Thoracic aorta (tissue), 2 donors: ENCODE results near the gene MCM6. TPM values are rescaled to one million over a fixed set of nuclear protein-coding genes. Genes with fewer than 3 reads are reported as not detected.

ENCODE experiments used
- ATAC-seq: fragments of 150-250 bp; one replicate; pipeline ENCODE4 v1.8.0; 2017; ENCODE audit warnings: low read depth; ENCODE audit not compliant: insufficient number of reproducible peaks, low FRiP score
- DNase-seq: peaks from one replicate; pipeline ENCODE4 v3.0.0-alpha.2; 2020; ENCODE audit warnings: low spot score
- H3K27ac ChIP-seq, 2 donors: fragments of 200-600 bp; sonication (generic); 1 replicate in 1 of 2; 2 replicates in 1 of 2; pipeline ENCODE4 v1.5.1; 2016; ENCODE audit warnings: mild to moderate bottlenecking in 2 of 2, moderate library complexity in 2 of 2
- H3K27me3 ChIP-seq: fragments of 200-600 bp; sonication (generic); replicated peaks from 2 replicates; pipeline ENCODE4 v1.6.0; 2016; ENCODE audit warnings: mild to moderate bottlenecking; ENCODE audit not compliant: insufficient read depth
- H3K36me3 ChIP-seq: fragments of 200-600 bp; sonication (generic); one replicate; pipeline ENCODE4 v1.5.1; 2016
- H3K4me1 ChIP-seq, 2 donors: fragments of 200-600 bp; sonication (generic); 1 replicate in 1 of 2; 2 replicates in 1 of 2; pipeline versions ENCODE4 v1.5.1 to v1.6.0; 2016; ENCODE audit warnings: low read depth in 2 of 2, mild to moderate bottlenecking in 1 of 2; ENCODE audit not compliant: control insufficient read depth in 1 of 2
- H3K4me3 ChIP-seq: fragments of 200-600 bp; sonication (generic); 2 replicates; pipeline ENCODE4 v1.5.1; 2016; ENCODE audit warnings: mild to moderate bottlenecking
- H3K9me3 ChIP-seq: fragments of 200-600 bp; sonication (generic); 2 replicates; pipeline ENCODE4 v1.5.1; 2016
- CTCF ChIP-seq: fragments of 200-600 bp; sonication (generic); IDR thresholded peaks from one replicate; pipeline ENCODE4 v1.5.1; 2019; ENCODE audit warnings: antibody characterized with exemption
- total RNA-seq, 2 donors: library from RNA; depleted of rRNA; stranded (reverse); fragments of >200 nt; gene quantifications; one replicate each; pipeline versions ENCODE4 v1.1.0 to v1.2.3, GENCODE V29; 2016

The MCM6 gene
- total RNA-seq, 2 donors from 2014 or later = 8.7 to 16.9 TPM

GRCh38 chr2:135800513-135801460 is 75.5 kb downstream of the MCM6 start:
- ATAC-seq = no peak
- Histone ChIP-seq H3K4me1 (no peaks in the 10 kb centered on the region), H3K9me3 (no peaks in the 10 kb centered on the region), H3K27me3 (no peaks in the 10 kb centered on the region), H3K27ac (no peak overlapping the region), H3K36me3 (no peaks in the 10 kb centered on the region), H3K4me3 (no peak overlapping the region)
- TF ChIP-seq CTCF = no peak
- no peak for DNase-seq

GRCh38 chr2:135799738-135800137 is 76.5 kb downstream of the MCM6 start:
- H3K27me3 ChIP-seq = no peaks in the 10 kb centered on the region
- TF ChIP-seq CTCF = no peak
- ATAC-seq = no peak
- H3K4me1 ChIP-seq = no peaks in the 10 kb centered on the region
- H3K36me3 ChIP-seq = no peaks in the 10 kb centered on the region
- H3K27ac ChIP-seq = no peak overlapping the region
- no peak overlapping the region for H3K4me3 ChIP-seq
- DNase-seq = no peak
- no peaks in the 10 kb centered on the region for H3K9me3 ChIP-seq

GRCh38 chr2:135798762-135799161 is 77.5 kb downstream of the MCM6 start:
- ATAC-seq (no peak), DNase-seq (no peak)
- H3K27me3 ChIP-seq = no peaks in the 10 kb centered on the region

GRCh38 chr2:135798275-135798705 is 78.0 kb downstream of the MCM6 start:
- Histone ChIP-seq H3K4me3 (no peak overlapping the region), H3K4me1 (no peaks in the 10 kb centered on the region), H3K27ac (no peak overlapping the region), H3K27me3 (no peaks in the 10 kb centered on the region), H3K36me3 (no peaks in the 10 kb centered on the region), H3K9me3 (no peaks in the 10 kb centered on the region)
- DNase-seq = no peak
- ATAC-seq = no peak
- TF ChIP-seq CTCF = no peak

More at GRCh38 chr2:135798762-135799161, 77.5 kb downstream of the MCM6 start:
- no peak overlapping the region for H3K4me3 ChIP-seq
- no peaks in the 10 kb centered on the region for H3K36me3 ChIP-seq
- TF ChIP-seq CTCF = no peak
- H3K9me3 ChIP-seq = no peaks in the 10 kb centered on the region
- no peaks in the 10 kb centered on the region for H3K4me1 ChIP-seq
- H3K27ac ChIP-seq = no peak overlapping the region

GRCh38 chr2:135797497-135798274 is 78.6 kb downstream of the MCM6 start:
- no peaks in the 10 kb centered on the region for H3K9me3 ChIP-seq
- peak; percentile 80 for TF ChIP-seq CTCF
- no peaks in the 10 kb centered on the region for H3K36me3 ChIP-seq
- H3K4me1 ChIP-seq = no peaks in the 10 kb centered on the region
- DNase-seq (peak; percentile 29), ATAC-seq (no peak)
- no peak overlapping the region for H3K4me3 ChIP-seq
- no peak overlapping the region for H3K27ac ChIP-seq
- no peaks in the 10 kb centered on the region for H3K27me3 ChIP-seq
